ENCODE data around the gene TGFBR3. TPM values are rescaled to one million over a fixed set of nuclear protein-coding genes. Genes with fewer than 3 reads are reported as not detected.

TGFBR3 gene
- total and polyA plus RNA-seq, 2 of the 8 experiments (the other 6 are each of a cell fraction or from before 2014, with no cell fraction given): 2.0 to 6.1 TPM

DNA sequence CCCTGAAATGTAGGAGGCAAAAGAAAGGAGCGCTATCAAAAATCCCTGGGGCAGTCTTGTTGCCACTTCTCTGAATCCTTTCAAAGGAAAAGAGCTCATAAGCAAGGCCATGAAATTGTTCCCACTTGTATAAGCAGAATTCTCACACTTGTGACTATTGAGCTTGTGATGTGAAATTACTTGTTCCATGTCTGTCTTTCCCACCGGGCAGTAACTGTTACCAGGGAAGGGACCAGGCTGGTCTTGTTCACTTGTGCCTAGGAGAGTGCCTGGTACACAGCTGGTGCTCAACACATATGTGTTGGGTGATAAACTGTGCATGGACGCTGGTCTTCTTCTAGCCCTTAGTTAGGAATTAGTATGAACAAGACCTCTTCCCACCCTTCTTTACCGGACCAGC is 234.7 kb downstream of the TGFBR3 start (continued):
- TF ChIP-seq RAD21 (IDR thresholded peaks at IDR 0.05 in 1 of 2, conservative IDR thresholded peaks at IDR 0.05 in 1 of 2; ENCODE audit: low read depth in 2 of 2, low read length in 2 of 2) (no peak), RXRA (IDR thresholded peaks at IDR 0.05; ENCODE audit: insufficient read depth, low read depth, low read length) (no peak), KDM1A (IDR thresholded peaks at IDR 0.05; ENCODE audit: borderline replicate concordance, low read length) (no peak), CEBPB (IDR thresholded peaks at IDR 0.05; ENCODE audit: low read depth, low read length) (no peak), CHD2 (IDR thresholded peaks at IDR 0.05; ENCODE audit: low read length) (no peak), MAFK (IDR thresholded peaks at IDR 0.05; ENCODE audit: low read depth, low read length) (no peak), BRCA1 (IDR thresholded peaks at IDR 0.05; ENCODE audit: low read depth, low read length) (no peak), CREB1 (IDR thresholded peaks at IDR 0.05) (no peak)

Data from H1 (cell line).